Activated CD4-positive, alpha-beta T cell treated with anti-CD3 and anti-CD28 coated beads, Interleukin-2, Interleukin-6, amounts not matched to agents 100 ng/mL and 50 ng/mL, durations not matched to agents 16 hours and 8 hours (primary cell): ENCODE measurements around the gene TRMT61B.

Experiments
- DNase-seq: peaks from one replicate; pipeline ENCODE4 v3.0.0-alpha.2; 2020

The TRMT61B gene

GRCh38 chr2:28870146-28870891 lies at the start of gene TRMT61B:
TSS of gene TRMT61B (minus strand) at chr2:28870309. CDS start at chr2:28870277, 32 bp downstream.
- DNase-seq: peak; percentile 97

GRCh38 chr2:28915939-28916338 lies 45.8 kb upstream of the TRMT61B start:
- no peak for DNase-seq

GRCh38 chr2:28909655-28910353 lies 39.7 kb upstream of the TRMT61B start:
- DNase-seq: no peak

GRCh38 chr2:28908172-28908571 lies 38.1 kb upstream of the TRMT61B start:
- no peak for DNase-seq

- DNase-seq: no peak
Measured at GRCh38 chr2:28906821-28907220, 36.7 kb upstream of the TRMT61B start.

GRCh38 chr2:28906376-28906775 lies 36.3 kb upstream of the TRMT61B start:
- DNase-seq: no peak

- DNase-seq: no peak
Measured at GRCh38 chr2:28905533-28905932, 35.4 kb upstream of the TRMT61B start.

GRCh38 chr2:28904802-28905457 lies 34.8 kb upstream of the TRMT61B start:
- no peak for DNase-seq

GRCh38 chr2:28904295-28904694 lies 34.2 kb upstream of the TRMT61B start:
- DNase-seq: no peak

- DNase-seq: no peak
Measured at GRCh38 chr2:28902584-28902983, 32.5 kb upstream of the TRMT61B start.

GRCh38 chr2:28901841-28902240 lies 31.7 kb upstream of the TRMT61B start:
- DNase-seq: no peak

- no peak for DNase-seq
Measured at GRCh38 chr2:28901202-28901601, 31.1 kb upstream of the TRMT61B start.

GRCh38 chr2:28898048-28898447 lies 27.9 kb upstream of the TRMT61B start:
- no peak for DNase-seq

GRCh38 chr2:28896906-28897305 lies 26.8 kb upstream of the TRMT61B start:
- DNase-seq: no peak

GRCh38 chr2:28895189-28895893 lies 25.2 kb upstream of the TRMT61B start:
- DNase-seq: peak; percentile 62

GRCh38 chr2:28894470-28895188 lies 24.5 kb upstream of the TRMT61B start, which contains the start of gene WDR43:
TSS of gene WDR43 (plus strand) at chr2:28894667. CDS start at chr2:28894699, 32 bp downstream.
- DNase-seq: peak; percentile 99

- no peak for DNase-seq
Measured at GRCh38 chr2:28893488-28893887, 23.4 kb upstream of the TRMT61B start.

GRCh38 chr2:28880193-28880592 lies 10.1 kb upstream of the TRMT61B start:
- no peak for DNase-seq

GRCh38 chr2:28871620-28872019 lies 1.5 kb upstream of the TRMT61B start:
- no peak for DNase-seq

- no peak for DNase-seq
Measured at GRCh38 chr2:28869494-28870145, 489 bp downstream of the TRMT61B start.

GRCh38 chr2:28868611-28869010 lies 1.5 kb downstream of the TRMT61B start:
- no peak for DNase-seq

- DNase-seq: no peak
Measured at GRCh38 chr2:28855977-28856376, 14.1 kb downstream of the TRMT61B start.
